ENCODE results near the gene CAPN14.

Gene CAPN14

GRCh38 chr2:31241625-31242270 is 24.4 kb upstream of the CAPN14 start:
- no peak for DNase-seq (ENCODE audit: low spot score)

DNA sequence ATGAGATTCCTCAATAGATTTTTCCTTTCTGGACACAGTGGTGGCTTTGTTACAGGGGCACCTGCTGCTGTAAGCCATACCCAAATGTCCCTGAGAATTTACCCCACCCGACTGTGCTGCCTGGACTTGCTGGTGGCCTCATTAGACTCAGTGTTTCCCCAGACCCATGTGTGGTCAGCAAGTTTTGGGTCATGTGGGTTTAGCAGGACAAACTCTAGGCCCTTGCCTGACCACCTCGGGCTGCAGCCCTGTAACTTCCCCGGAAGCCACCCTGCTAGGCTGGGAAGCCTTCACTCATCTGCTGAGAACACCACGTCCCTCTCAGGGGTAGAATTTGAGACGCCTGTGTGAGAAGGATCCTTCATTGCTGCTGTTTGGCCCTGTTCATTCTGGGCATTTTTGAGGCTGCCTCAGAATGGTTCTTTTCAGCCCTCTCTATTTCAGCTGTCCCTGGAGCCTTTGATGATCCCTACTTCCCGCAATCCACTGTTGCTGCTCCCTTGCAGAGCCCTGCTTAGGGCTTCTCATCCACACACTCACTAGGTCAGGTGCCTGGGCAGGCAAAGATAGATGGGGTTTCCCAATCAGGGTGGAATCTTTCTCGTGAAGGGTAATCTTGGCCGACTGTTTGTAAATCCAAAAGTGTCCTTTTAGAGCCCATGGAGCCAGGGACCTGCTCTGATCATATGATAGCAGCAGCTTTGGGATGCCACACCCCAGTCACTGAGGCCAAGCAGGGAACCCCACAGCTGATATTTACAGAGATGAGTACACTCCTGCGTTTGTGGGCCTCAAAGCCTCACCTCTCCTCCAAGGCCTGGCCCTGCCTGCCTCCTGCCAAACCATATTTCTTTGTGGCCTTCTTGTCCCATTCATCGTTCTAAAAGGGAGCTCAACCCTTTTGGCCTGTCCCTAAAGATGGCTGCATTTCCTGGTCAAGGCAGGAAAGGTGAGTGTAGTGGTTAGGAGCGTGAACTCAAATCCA is 23.4 kb upstream of the CAPN14 start:
- no peak for DNase-seq (ENCODE audit: low spot score)

DNA sequence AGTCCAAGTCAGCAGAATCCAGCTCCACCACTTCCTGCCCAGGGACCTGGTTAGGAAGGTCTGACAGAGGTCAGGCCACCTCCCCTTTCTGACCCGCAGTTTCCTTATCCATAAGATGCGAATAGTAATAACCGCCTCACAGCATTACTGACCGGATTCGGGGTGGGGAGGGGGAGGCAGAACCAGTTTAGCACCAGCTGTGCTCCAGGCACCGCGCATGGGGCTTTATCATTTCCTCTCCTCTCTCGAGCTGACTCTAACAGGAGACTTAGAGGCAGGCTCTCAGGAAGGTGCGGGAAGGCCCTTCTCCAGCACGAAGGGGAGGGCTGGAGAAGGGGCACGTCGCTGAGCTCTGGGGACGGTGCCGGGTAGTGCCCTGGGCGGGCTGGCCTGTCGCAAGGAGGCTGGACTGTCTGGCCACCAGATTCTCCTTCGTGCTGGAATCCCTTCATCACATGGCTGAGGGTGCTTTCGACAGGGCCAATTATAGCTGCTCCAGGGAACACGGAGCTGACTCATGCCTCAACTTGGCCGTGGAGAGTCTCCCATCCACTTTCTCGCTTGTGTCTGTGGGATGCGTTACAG is 22.4 kb upstream of the CAPN14 start:
- DNase-seq (ENCODE audit: low spot score): no peak

- DNase-seq (ENCODE audit: low spot score): no peak
Observed at GRCh38 chr2:31238906-31239592, 21.7 kb upstream of the CAPN14 start.

GRCh38 chr2:31238126-31238905 is 21.0 kb upstream of the CAPN14 start:
- DNase-seq (ENCODE audit: low spot score): no peak

GRCh38 chr2:31237348-31238017 is 20.2 kb upstream of the CAPN14 start:
- no peak for DNase-seq (ENCODE audit: low spot score)

DNA sequence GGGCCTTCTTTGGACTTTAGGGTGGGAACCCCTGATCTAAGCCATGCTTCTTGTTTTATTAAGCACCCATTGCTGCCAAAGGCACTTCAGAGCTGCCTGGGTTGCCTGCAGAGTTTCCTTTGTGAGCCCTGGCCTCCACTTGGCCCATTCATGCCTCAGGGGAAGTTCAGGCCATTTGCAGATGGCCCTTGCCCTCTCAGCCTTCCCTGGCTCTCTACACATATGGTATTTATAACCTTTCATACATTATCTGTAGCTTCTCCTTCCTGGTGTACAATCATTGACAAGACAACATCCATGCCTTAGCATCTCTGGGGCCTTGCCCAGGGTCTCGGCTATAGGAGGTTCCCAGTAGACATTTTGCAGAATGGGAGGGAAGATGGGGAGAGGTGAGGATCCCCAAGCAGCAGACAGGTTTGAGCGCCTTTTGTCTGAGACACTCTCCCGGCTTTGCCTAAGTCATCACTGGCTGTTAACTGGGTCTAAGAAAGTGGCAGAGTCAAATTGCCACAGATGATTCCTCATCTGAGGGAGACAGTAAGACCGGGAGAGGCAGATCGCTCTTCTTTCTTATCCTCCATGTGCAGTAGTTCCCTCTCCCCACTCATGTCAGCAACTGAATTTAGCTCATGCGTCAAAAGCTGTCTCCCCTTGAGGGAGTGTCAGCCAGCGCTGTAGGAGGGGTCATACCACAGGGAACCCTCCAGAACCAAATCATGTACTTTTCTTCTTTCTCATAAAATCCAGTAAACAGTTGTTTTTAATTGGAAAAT is 19.3 kb upstream of the CAPN14 start:
- DNase-seq (ENCODE audit: low spot score): no peak

DNA sequence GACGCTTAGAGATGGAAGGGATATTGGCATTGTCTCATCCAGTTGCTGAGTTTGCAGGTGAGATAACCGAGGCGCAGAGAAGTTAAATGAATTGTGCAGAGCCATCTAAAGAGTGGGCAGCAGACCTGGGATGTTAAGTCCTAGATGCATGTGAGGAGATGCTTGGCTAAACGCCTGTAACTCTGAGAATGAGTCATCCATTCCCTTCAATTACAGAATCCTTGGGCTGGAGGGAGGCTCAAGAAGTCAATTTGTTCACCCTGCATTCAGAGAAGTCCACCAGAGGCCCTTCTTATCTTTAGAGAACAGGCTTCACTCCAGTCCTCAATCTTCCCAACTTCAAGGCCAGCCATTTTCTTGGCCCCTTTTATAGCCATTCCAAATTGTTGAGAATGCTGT is 18.2 kb upstream of the CAPN14 start:
- peak; percentile 68 for DNase-seq (ENCODE audit: low spot score)

GRCh38 chr2:31234683-31235503 is 17.6 kb upstream of the CAPN14 start:
- no peak for DNase-seq (ENCODE audit: low spot score)

- peak; percentile 91 for DNase-seq (ENCODE audit: low spot score)
Observed at GRCh38 chr2:31233741-31234682, 16.7 kb upstream of the CAPN14 start, which contains the start of gene EHD3. EHD3 (plus strand) TSS chr2:31234152; CDS start chr2:31234622, 470 bp downstream.

GRCh38 chr2:31233231-31233630 is 15.9 kb upstream of the CAPN14 start:
- peak; percentile 37 for DNase-seq (ENCODE audit: low spot score)

GRCh38 chr2:31232586-31232985 is 15.3 kb upstream of the CAPN14 start:
- DNase-seq (ENCODE audit: low spot score): no peak

DNA sequence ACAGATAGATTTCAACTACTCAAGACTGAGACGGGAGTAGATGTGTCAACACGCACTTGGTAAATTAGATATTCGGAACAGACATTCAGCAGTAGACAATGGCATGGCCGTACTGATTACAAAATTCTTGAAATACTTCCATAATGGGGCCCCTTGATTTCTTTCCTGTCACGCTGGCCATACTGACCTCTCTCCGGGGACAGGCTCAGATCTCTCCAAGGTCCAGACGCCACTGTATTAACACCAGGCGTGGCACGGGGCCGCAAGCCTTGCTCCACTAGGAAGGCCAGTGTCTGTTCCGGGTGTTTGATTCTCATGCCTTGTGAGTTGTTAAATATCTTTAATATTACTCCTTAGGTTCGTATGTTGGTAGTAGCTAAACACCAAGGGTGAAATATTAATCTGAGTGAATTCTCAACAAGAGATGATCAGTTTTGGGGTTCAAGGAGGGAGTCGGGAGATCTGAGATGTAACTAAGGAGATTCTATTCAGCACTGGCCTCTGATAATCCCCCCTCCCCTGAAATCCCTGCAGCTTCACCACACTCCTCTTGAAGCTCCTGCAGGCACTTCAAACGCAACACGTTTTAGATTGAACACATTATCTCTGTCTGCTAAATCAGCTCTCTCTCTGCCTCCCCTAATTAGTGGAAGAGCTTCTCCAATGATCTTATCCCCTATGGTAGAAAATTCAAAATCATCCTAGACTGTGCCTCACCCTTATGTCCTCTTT is 14.4 kb upstream of the CAPN14 start:
- no peak for DNase-seq (ENCODE audit: low spot score)

DNA sequence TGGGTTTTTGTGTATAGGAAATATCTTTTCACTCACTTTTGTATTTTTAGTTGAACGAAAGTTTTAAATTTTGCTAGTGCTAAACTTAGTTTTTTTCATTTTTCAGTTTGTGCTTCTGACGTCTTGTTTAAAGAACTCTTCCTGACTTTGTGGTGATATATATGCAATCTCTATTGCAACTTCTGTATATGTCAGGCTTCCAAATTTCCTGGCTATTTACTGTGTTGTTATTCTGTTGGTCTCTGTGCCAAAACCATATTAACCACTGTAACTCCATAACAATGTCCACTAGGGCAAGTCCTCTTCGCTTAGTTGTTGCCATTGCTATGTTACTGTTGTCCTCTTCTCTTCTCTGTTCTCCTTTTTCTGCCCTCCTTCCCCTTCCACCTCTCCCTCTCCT is 13.4 kb upstream of the CAPN14 start:
- DNase-seq (ENCODE audit: low spot score): no peak

DNA sequence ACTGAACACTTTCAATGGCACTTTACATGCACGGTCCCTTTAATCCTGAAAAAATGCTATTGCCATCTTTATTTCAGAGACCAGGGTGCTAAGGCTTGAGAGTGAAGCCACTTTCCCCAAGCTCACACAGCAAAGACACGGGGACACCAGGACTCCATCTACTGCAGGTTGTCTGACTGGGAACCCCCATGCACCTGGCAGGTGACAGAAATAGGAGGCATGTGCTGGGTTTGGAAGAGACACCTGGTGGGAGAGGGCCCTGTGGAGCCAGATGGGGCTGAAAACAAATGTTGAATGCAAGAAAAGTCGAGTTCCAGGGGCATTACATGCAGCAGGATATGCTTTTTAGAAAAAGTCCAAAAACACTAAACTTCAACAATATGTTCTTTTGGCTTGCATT is 11.4 kb upstream of the CAPN14 start:
- DNase-seq (ENCODE audit: low spot score): no peak

DNA sequence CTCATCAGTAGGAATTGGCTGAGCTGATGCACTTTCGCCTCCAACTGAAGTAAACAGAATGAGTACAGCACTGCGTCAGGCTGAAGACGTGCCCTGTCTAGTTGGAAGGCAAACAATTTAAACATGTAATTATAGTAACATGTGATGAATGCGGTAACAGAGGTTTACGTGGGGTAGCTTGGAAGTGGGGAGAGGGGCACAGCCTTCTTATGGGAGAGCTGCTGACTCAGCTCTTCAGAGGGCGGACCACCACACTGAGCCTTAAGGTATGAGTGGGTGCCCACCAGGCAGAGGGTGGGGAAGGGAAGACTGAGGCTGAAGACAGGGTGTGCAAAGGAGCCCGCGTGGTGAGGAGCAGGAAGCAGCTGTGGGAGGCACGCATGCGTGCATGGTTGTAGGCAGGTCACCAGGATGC is 10.4 kb upstream of the CAPN14 start:
- DNase-seq (ENCODE audit: low spot score): no peak

DNA sequence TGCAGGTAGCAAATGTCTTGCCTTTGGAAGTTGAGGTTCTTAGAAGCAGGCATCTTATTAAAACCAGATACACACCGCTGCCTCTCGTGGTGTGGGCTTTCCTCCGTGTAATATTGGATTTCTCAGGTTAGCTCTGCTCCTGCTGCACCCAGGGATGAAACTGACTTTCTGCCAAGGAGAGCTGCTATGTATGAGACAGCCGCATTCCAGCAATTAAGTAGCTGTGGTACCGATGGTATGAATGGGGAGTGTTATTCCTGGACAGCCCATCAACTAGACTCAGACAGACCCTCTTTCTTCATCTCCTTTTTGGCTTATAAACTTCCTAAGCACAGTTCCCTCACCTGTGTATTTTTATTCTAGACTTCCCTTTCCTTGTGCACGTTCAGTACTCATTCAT is 9.8 kb upstream of the CAPN14 start:
- no peak for DNase-seq (ENCODE audit: low spot score)
